ENCODE measurements around the gene CCNJL.

DNA sequence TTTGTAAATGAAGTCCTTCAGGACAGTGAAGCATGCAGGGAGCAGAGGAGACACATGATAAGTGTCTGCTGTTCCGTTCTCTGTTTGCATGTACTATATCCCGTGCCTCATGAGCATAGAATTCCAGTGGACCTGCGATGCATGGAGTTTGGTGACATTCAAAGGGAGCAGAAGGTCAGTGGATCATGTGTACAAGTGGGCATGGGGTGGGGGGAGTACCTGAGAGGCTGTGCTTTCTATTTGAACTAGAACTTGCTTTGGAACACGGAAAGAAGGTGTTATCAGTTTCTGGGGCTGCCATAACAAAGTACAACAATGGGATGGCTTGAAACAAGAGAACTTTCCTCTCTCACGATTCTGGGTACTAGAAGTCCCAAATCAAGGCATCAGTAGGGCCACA is 5.1 kb upstream of the CCNJL start:
- TF ChIP-seq, protein P1, sequence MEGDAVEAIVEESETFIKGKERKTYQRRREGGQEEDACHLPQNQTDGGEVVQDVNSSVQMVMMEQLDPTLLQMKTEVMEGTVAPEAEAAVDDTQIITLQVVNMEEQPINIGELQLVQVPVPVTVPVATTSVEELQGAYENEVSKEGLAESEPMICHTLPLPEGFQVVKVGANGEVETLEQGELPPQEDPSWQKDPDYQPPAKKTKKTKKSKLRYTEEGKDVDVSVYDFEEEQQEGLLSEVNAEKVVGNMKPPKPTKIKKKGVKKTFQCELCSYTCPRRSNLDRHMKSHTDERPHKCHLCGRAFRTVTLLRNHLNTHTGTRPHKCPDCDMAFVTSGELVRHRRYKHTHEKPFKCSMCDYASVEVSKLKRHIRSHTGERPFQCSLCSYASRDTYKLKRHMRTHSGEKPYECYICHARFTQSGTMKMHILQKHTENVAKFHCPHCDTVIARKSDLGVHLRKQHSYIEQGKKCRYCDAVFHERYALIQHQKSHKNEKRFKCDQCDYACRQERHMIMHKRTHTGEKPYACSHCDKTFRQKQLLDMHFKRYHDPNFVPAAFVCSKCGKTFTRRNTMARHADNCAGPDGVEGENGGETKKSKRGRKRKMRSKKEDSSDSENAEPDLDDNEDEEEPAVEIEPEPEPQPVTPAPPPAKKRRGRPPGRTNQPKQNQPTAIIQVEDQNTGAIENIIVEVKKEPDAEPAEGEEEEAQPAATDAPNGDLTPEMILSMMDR (IDR thresholded peaks at IDR 0.05) = no peak
- no peak for TF ChIP-seq EZH2 (IDR thresholded peaks at IDR 0.05)
